Measurements from ENCODE around the gene SLC17A8.

GRCh38 chr12:100414739-100415138 lies 57.9 kb downstream of the SLC17A8 start:
- no peak for TF ChIP-seq POLR2A (IDR thresholded peaks at IDR 0.05)
- TF ChIP-seq, protein P1, sequence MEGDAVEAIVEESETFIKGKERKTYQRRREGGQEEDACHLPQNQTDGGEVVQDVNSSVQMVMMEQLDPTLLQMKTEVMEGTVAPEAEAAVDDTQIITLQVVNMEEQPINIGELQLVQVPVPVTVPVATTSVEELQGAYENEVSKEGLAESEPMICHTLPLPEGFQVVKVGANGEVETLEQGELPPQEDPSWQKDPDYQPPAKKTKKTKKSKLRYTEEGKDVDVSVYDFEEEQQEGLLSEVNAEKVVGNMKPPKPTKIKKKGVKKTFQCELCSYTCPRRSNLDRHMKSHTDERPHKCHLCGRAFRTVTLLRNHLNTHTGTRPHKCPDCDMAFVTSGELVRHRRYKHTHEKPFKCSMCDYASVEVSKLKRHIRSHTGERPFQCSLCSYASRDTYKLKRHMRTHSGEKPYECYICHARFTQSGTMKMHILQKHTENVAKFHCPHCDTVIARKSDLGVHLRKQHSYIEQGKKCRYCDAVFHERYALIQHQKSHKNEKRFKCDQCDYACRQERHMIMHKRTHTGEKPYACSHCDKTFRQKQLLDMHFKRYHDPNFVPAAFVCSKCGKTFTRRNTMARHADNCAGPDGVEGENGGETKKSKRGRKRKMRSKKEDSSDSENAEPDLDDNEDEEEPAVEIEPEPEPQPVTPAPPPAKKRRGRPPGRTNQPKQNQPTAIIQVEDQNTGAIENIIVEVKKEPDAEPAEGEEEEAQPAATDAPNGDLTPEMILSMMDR (IDR thresholded peaks at IDR 0.05): no peak
